Neuronal stem cell (in vitro differentiated cells): ENCODE data around the gene PROX1.

ENCODE experiments used
- DNase-seq: peaks from one replicate; pipeline ENCODE4 v3.0.0-alpha.2; 2013; ENCODE audit warnings: low spot score
- H2AFZ ChIP-seq: one replicate; pipeline ENCODE4 v1.6.1; 2013; ENCODE audit warnings: mild to moderate bottlenecking, low read length, inconsistent platforms
- H2AK5ac ChIP-seq: 2 replicates; pipeline ENCODE4 v1.6.1; 2013; ENCODE audit warnings: low read depth, mild to moderate bottlenecking, inconsistent platforms, low read length, moderate library complexity, mixed read lengths
- H2BK120ac ChIP-seq: 2 replicates; pipeline ENCODE4 v1.6.1; 2013; ENCODE audit warnings: low read depth, mild to moderate bottlenecking, inconsistent platforms, low read length, moderate library complexity, mixed read lengths
- H2BK12ac ChIP-seq: one replicate; pipeline ENCODE4 v1.6.1; 2013; ENCODE audit warnings: low read length, inconsistent platforms
- H2BK15ac ChIP-seq: 2 replicates; pipeline ENCODE4 v1.6.1; 2013; ENCODE audit warnings: mild to moderate bottlenecking, low read length, inconsistent platforms, mixed read lengths
- H2BK5ac ChIP-seq: one replicate; pipeline ENCODE4 v1.6.1; 2013; ENCODE audit warnings: inconsistent platforms, mild to moderate bottlenecking, low read length, moderate library complexity
- H3K14ac ChIP-seq: one replicate; pipeline ENCODE4 v1.6.1; 2013; ENCODE audit warnings: low read length, inconsistent platforms
- H3K18ac ChIP-seq: 2 replicates; pipeline ENCODE4 v1.6.1; 2013; ENCODE audit warnings: low read length, inconsistent platforms
- H3K23ac ChIP-seq: 2 replicates; pipeline ENCODE4 v1.6.1; 2013; ENCODE audit warnings: low read depth, mild to moderate bottlenecking, mixed read lengths, low read length, inconsistent platforms; ENCODE audit not compliant: poor library complexity
- H3K27ac ChIP-seq: replicated peaks from 3 replicates; pipeline ENCODE4 v1.5.1; 2013; ENCODE audit warnings: low read length, inconsistent platforms
- H3K27me3 ChIP-seq, 3 experiments: 2 replicates each; pipeline ENCODE4 v1.6.1; 2013; ENCODE audit warnings: low read length in 3 of 3, mild to moderate bottlenecking in 2 of 3, inconsistent platforms in 1 of 3, low read depth in 1 of 3, mixed read lengths in 1 of 3, moderate library complexity in 1 of 3; ENCODE audit not compliant: control insufficient read depth in 3 of 3, insufficient read depth in 3 of 3
- H3K36me3 ChIP-seq, 2 donors: replicated peaks in 1 of 2; 2 replicates each; pipeline ENCODE4 v1.6.1; 2013; ENCODE audit warnings: low read length in 2 of 2; ENCODE audit not compliant: control insufficient read depth in 2 of 2, insufficient read depth in 2 of 2
- H3K4ac ChIP-seq: 2 replicates; pipeline ENCODE4 v1.6.1; 2013; ENCODE audit warnings: inconsistent platforms, mild to moderate bottlenecking, low read length, moderate library complexity
- H3K4me1 ChIP-seq, 2 donors: 1 replicate in 1 of 2; 2 replicates in 1 of 2; pipeline ENCODE4 v1.6.1; 2013; ENCODE audit warnings: low read length in 2 of 2, low read depth in 1 of 2; ENCODE audit not compliant: control insufficient read depth in 2 of 2, insufficient read depth in 1 of 2
- H3K4me2 ChIP-seq: one replicate; pipeline ENCODE4 v1.6.1; 2013; ENCODE audit warnings: mild to moderate bottlenecking, low read length, inconsistent platforms; ENCODE audit not compliant: insufficient read depth, poor library complexity, severe bottlenecking
- H3K4me3 ChIP-seq, 2 donors: 2 replicates each; pipeline ENCODE4 v1.5.1; 2013; ENCODE audit warnings: low read length in 2 of 2, mild to moderate bottlenecking in 2 of 2, inconsistent platforms in 1 of 2, moderate library complexity in 1 of 2
- H3K79me1 ChIP-seq: one replicate; pipeline ENCODE4 v1.6.1; 2013; ENCODE audit warnings: low read depth, mild to moderate bottlenecking, inconsistent platforms, low read length, moderate library complexity
- H3K9ac ChIP-seq: one replicate; pipeline ENCODE4 v1.6.1; 2013; ENCODE audit warnings: mild to moderate bottlenecking, low read depth, low read length, inconsistent platforms; ENCODE audit not compliant: poor library complexity
- H3K9me3 ChIP-seq, 2 donors: replicated peaks in 1 of 2; 2 replicates each; pipeline versions ENCODE3 to v1.6.1; 2013; ENCODE audit warnings: low read length in 2 of 2, mild to moderate bottlenecking in 2 of 2, inconsistent platforms in 1 of 2, low read depth in 1 of 2, mixed read lengths in 1 of 2, moderate library complexity in 1 of 2; ENCODE audit not compliant: control insufficient read depth in 2 of 2, insufficient read depth in 1 of 2
- H4K8ac ChIP-seq: one replicate; pipeline ENCODE4 v1.6.1; 2013; ENCODE audit warnings: low read depth, mild to moderate bottlenecking, inconsistent platforms, low read length, moderate library complexity
- H4K91ac ChIP-seq: one replicate; pipeline ENCODE4 v1.6.1; 2013; ENCODE audit warnings: low read length, low read depth, mild to moderate bottlenecking, inconsistent platforms; ENCODE audit not compliant: poor library complexity
- WGBS, 2 donors: extraction: QIAGEN DNeasy Blood & Tissue Kit; methylation state at CpG; one replicate each; pipeline ENCODE4 v1.1.7; 2013; ENCODE audit warnings: missing lambda C conversion rate in 2 of 2, mixed read lengths in 1 of 2; ENCODE audit not compliant: insufficient read length in 2 of 2, insufficient replicate concordance in 1 of 2; ENCODE audit errors: extremely low coverage in 2 of 2; 5-methylcytosine and 5-hydroxymethylcytosine counted together

Gene PROX1

DNA sequence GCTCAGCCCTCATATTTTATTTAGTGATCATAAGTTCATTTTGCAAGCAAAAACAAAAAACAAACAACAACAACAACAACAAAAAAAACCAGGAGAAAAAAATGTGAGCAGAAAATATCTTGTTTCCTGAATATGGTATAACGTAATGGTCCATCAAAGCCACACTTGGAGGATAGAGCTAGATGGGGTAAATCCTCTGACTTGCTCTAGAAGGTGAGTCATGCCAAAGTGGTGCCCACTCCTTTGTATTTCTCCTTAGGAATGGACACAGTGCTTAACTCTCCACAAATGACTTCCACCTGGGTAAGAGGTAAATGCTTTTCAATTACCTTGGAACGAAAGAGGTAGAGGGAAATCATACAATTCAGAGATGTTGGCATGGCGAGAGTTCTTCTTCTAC, 20.6 kb downstream of the PROX1 start:
- H3K14ac ChIP-seq = no peak overlapping the region
- H2AK5ac ChIP-seq = no peak overlapping the region
- no peak overlapping the region for H4K8ac ChIP-seq
- H3K27ac ChIP-seq = no peak overlapping the region
- H4K91ac ChIP-seq = no peak overlapping the region
- no peak overlapping the region for H2BK12ac ChIP-seq
- no peak overlapping the region for H2AFZ ChIP-seq
- DNase-seq = no peak
- no peaks in the 10 kb centered on the region for H3K79me1 ChIP-seq
- peaks cover 3 to 8% of the 10 kb centered on the region in 2 donors for H3K9me3 ChIP-seq
- no peak overlapping the region for H3K4me3 ChIP-seq
- peaks cover 0 to 40% of the 10 kb centered on the region in 2 donors for H3K36me3 ChIP-seq
- H2BK15ac ChIP-seq = no peak overlapping the region
- no peak overlapping the region for H3K9ac ChIP-seq
- no peaks in the 10 kb centered on the region for H3K27me3 ChIP-seq
- no peak overlapping the region for H3K23ac ChIP-seq
- H2BK120ac ChIP-seq = no peak overlapping the region
- peaks cover 8 to 12% of the 10 kb centered on the region in 2 donors for H3K4me1 ChIP-seq
- no CpG with 5 or more reads among the region's 3 CpGs for WGBS, 2 donors
- H3K4me2 ChIP-seq = no peak overlapping the region
- H2BK5ac ChIP-seq = no peak overlapping the region
- no peak overlapping the region for H3K4ac ChIP-seq
- H3K18ac ChIP-seq = no peak overlapping the region

DNA sequence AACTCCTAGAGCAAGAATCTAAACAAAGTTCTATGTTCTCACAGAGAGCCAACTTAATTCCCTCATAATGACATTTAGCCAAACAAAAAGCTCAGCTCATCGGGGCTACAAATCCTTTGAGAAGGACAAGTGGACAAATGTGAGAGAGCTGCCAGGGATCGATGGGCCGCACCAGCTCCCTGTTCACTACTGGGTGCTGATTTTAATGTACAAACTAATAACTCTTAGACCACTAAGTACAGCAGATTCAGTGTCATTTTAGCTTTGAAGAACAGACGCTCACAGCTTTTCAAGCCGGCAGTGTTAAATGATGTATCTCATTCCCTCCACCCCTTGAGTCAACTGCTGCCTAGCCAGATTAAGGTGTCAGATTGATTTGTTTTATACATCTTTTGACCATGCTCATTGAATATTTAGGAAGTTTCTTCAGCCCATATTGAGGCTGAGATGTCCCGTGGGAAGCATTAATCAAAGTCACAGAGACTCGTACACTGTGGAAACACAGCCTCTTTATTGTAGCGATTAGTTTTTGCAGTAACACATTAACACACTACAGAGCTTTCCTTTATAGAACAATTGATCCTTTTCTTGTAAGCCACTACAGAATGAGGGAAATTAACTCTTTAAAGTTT, 21.1 kb downstream of the PROX1 start:
- no peak overlapping the region for H2BK120ac ChIP-seq
- no peak overlapping the region for H4K91ac ChIP-seq
- H3K9ac ChIP-seq = no peak overlapping the region
- WGBS, 2 donors = no CpG with 5 or more reads among the region's 8 CpGs
- H3K9me3 ChIP-seq = peaks cover 4 to 8% of the 10 kb centered on the region in 2 donors
- H3K23ac ChIP-seq = no peak overlapping the region
- no peak overlapping the region for H3K4me2 ChIP-seq
- no peak overlapping the region for H3K18ac ChIP-seq
- no peak overlapping the region for H4K8ac ChIP-seq
- H3K4me3 ChIP-seq = no peak overlapping the region
- no peak overlapping the region for H3K4ac ChIP-seq
- H2AFZ ChIP-seq = no peak overlapping the region
- H3K27me3 ChIP-seq = no peaks in the 10 kb centered on the region
- no peak overlapping the region for H2BK12ac ChIP-seq
- peaks cover 0 to 46% of the 10 kb centered on the region in 2 donors for H3K36me3 ChIP-seq
- H2AK5ac ChIP-seq = no peak overlapping the region
- H2BK15ac ChIP-seq = no peak overlapping the region
- H3K27ac ChIP-seq = no peak overlapping the region
- H3K14ac ChIP-seq = no peak overlapping the region
- no peaks in the 10 kb centered on the region for H3K79me1 ChIP-seq
- H2BK5ac ChIP-seq = no peak overlapping the region
- peaks cover 8 to 12% of the 10 kb centered on the region in 2 donors for H3K4me1 ChIP-seq
- DNase-seq = no peak

DNA sequence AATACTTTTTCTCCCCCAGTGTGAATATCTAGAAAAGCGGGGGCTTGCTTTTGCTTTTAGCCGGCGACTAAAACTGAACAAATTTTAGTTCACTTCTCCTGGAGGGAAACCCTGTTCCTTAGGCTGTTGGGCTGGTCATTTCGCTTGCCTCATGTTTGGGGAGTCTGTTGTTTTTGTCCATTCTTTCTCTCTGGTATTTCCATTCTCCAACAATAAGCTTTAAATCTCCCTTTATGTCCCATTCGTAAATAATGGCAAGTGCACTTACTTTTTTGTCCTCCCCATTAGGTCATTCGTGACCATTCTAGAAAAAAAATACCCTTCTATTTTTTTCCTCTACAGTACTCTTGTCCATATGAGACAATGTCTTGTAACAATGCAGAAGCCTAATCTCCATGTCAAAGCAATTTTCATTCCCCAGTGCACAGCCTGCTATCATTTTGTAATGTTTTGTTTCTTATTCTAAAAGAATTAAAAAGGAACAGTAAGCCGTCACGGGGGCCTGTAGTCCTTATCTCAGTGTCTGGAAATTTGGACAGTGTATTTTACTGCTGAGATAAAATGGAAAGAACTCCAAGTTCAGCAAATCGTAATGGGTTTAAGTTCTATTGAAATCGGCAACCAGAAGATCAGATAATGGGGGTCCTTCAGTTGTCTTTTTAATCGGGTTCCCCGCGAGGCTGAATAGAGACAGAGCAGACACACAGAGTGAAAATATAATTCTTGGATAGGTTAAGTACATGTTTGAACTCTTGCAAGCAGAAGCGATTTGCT, 21.8 kb downstream of the PROX1 start:
- DNase-seq = no peak
- H3K79me1 ChIP-seq = no peaks in the 10 kb centered on the region
- no peak overlapping the region for H3K4ac ChIP-seq
- H3K14ac ChIP-seq = no peak overlapping the region
- no peak overlapping the region for H3K9ac ChIP-seq
- no peaks in the 10 kb centered on the region for H3K27me3 ChIP-seq
- H2BK12ac ChIP-seq = no peak overlapping the region
- no CpG with 5 or more reads among the region's 14 CpGs for WGBS, 2 donors
- no peak overlapping the region for H2BK120ac ChIP-seq
- no peak overlapping the region for H3K18ac ChIP-seq
- H3K4me3 ChIP-seq = no peak overlapping the region
- H2BK15ac ChIP-seq = no peak overlapping the region
- no peak overlapping the region for H2AK5ac ChIP-seq
- no peak overlapping the region for H2BK5ac ChIP-seq
- peaks cover 0 to 47% of the 10 kb centered on the region in 2 donors for H3K36me3 ChIP-seq
- H4K91ac ChIP-seq = no peak overlapping the region
- no peak overlapping the region for H3K23ac ChIP-seq
- no peak overlapping the region for H2AFZ ChIP-seq
- H3K4me1 ChIP-seq = peaks cover 9 to 13% of the 10 kb centered on the region in 2 donors
- H3K9me3 ChIP-seq = peaks cover 4 to 5% of the 10 kb centered on the region in 2 donors
- no peak overlapping the region for H4K8ac ChIP-seq
- H3K27ac ChIP-seq = no peak overlapping the region
- no peak overlapping the region for H3K4me2 ChIP-seq

DNA sequence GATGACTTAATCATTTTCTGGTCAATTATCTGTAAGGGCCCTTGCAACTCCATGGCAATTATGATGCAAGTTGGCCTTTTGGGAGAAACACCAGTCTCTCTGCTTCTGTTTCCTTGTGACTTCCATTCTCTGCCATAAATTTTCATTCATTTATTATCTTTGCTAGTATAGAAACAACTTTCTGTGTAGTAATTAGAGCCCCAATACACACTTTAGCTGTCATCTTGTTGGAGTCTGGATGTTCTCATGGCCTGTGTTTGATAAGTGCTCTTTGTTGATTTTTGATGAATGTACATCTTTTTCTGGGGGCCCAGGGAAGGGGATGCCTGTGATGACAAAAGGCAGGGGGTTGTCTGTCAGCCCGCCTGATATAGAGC, 22.4 kb downstream of the PROX1 start:
- no peak overlapping the region for H2AFZ ChIP-seq
- no peaks in the 10 kb centered on the region for H3K27me3 ChIP-seq
- no peak overlapping the region for H3K14ac ChIP-seq
- H3K18ac ChIP-seq = no peak overlapping the region
- H2BK12ac ChIP-seq = no peak overlapping the region
- no peak overlapping the region for H2BK15ac ChIP-seq
- H3K9ac ChIP-seq = no peak overlapping the region
- no peak overlapping the region for H2BK5ac ChIP-seq
- H4K8ac ChIP-seq = no peak overlapping the region
- no peaks in the 10 kb centered on the region for H3K79me1 ChIP-seq
- no peak overlapping the region for H3K4me3 ChIP-seq
- no peak overlapping the region for H3K23ac ChIP-seq
- H2BK120ac ChIP-seq = no peak overlapping the region
- no peak overlapping the region for H4K91ac ChIP-seq
- DNase-seq = no peak
- peaks cover 0 to 43% of the 10 kb centered on the region in 2 donors for H3K36me3 ChIP-seq
- no peak overlapping the region for H3K27ac ChIP-seq
- no peak overlapping the region for H3K4me2 ChIP-seq
- H3K4me1 ChIP-seq = peaks cover 14 to 18% of the 10 kb centered on the region in 2 donors
- no peak overlapping the region for H3K4ac ChIP-seq
- H2AK5ac ChIP-seq = no peak overlapping the region
- WGBS, 2 donors = no CpG with 5 or more reads among the region's 1 CpG
- H3K9me3 ChIP-seq = peaks cover 0 to 1% of the 10 kb centered on the region in 2 donors
